ENCODE data around the gene CTSH. TPM values are rescaled to one million over a fixed set of nuclear protein-coding genes. Genes with fewer than 3 reads are reported as not detected.
A peak's percentile ranks its signal among the peaks of the same experiment; 100 is the strongest.

The CTSH gene
- total RNA-seq, 2 experiments from 2014 or later, result 46.7 to 54.8 TPM

GRCh38 chr15:78984041-78984440 is 39.2 kb upstream of the CTSH start:
- Mint-ChIP-seq H3K27me3 (peaks cover 5% of the 10 kb centered on the region), H3K36me3 (ENCODE audit: low read depth) (no peaks in the 10 kb centered on the region), H3K27ac (no peak overlapping the region), H3K9me3 (no peaks in the 10 kb centered on the region), H3K4me1 (peaks cover 9% of the 10 kb centered on the region), H3K4me3 (no peak overlapping the region)
- POLR2A ChIA-PET, result no interaction called here
- DNase-seq, result no peak
- CTCF ChIA-PET, result interaction anchor here (0.6 kb wide), 1 partner anchor 1149 kb away, joined by 4 read pairs; no protein-coding TSS in a partner anchor

GRCh38 chr15:78983146-78983918 is 38.5 kb upstream of the CTSH start:
- H3K27ac Mint-ChIP-seq, result no peak overlapping the region
- no peak for DNase-seq
- H3K27me3 Mint-ChIP-seq, result peaks cover 5% of the 10 kb centered on the region
- H3K36me3 Mint-ChIP-seq (ENCODE audit: low read depth), result no peaks in the 10 kb centered on the region
- H3K9me3 Mint-ChIP-seq, result no peaks in the 10 kb centered on the region
- peaks cover 6% of the 10 kb centered on the region for H3K4me1 Mint-ChIP-seq
- no peak overlapping the region for H3K4me3 Mint-ChIP-seq
- ChIA-PET POLR2A (no interaction called here), CTCF (interaction anchor here (0.6 to 1.0 kb wide), 2 partner anchors 17 to 1150 kb away, joined by 3 to 4 read pairs; no protein-coding TSS in a partner anchor)

GRCh38 chr15:78982736-78983135 is 37.9 kb upstream of the CTSH start:
- no peak overlapping the region for H3K27ac Mint-ChIP-seq
- H3K27me3 Mint-ChIP-seq, result peaks cover 4% of the 10 kb centered on the region
- peaks cover 1% of the 10 kb centered on the region for H3K4me1 Mint-ChIP-seq
- no peak for DNase-seq
- ChIA-PET POLR2A (no interaction called here), CTCF (interaction anchor here (1.0 kb wide), 1 partner anchor 18 kb away, joined by 3 read pairs; no protein-coding TSS in a partner anchor)
- H3K9me3 Mint-ChIP-seq, result no peaks in the 10 kb centered on the region
- no peak overlapping the region for H3K4me3 Mint-ChIP-seq
- no peaks in the 10 kb centered on the region for H3K36me3 Mint-ChIP-seq (ENCODE audit: low read depth)

- no peaks in the 10 kb centered on the region for H3K36me3 Mint-ChIP-seq (ENCODE audit: low read depth)
- no peaks in the 10 kb centered on the region for H3K27me3 Mint-ChIP-seq
- no peak overlapping the region for H3K4me3 Mint-ChIP-seq
- H3K9me3 Mint-ChIP-seq, result no peaks in the 10 kb centered on the region
- no peak overlapping the region for H3K27ac Mint-ChIP-seq
- no peak for DNase-seq
- no peaks in the 10 kb centered on the region for H3K4me1 Mint-ChIP-seq
- ChIA-PET POLR2A (no interaction called here), CTCF (no interaction called here)
These were observed 36.9 kb upstream of the CTSH start for GRCh38 chr15:78981532-78982313.

GRCh38 chr15:78979456-78980320 is 34.8 kb upstream of the CTSH start:
- DNase-seq, result peak; percentile 43
- POLR2A ChIA-PET, result no interaction called here
- H3K27ac Mint-ChIP-seq, result no peak overlapping the region

GRCh38 chr15:78978601-78979179 is 33.8 kb upstream of the CTSH start:
- Mint-ChIP-seq H3K4me3 (no peak overlapping the region), H3K27ac (no peak overlapping the region), H3K4me1 (no peaks in the 10 kb centered on the region), H3K36me3 (ENCODE audit: low read depth) (no peaks in the 10 kb centered on the region), H3K9me3 (no peaks in the 10 kb centered on the region), H3K27me3 (no peaks in the 10 kb centered on the region)
- no peak for DNase-seq
- ChIA-PET CTCF (interaction anchor here (1.0 to 1.4 kb wide), 3 partner anchors 12 to 53 kb away, joined by 3 to 4 read pairs (median 4); no protein-coding TSS in a partner anchor), POLR2A (no interaction called here)

More at GRCh38 chr15:78979456-78980320, 34.8 kb upstream of the CTSH start:
- Mint-ChIP-seq H3K27me3 (no peaks in the 10 kb centered on the region), H3K36me3 (ENCODE audit: low read depth) (no peaks in the 10 kb centered on the region), H3K4me1 (no peaks in the 10 kb centered on the region), H3K9me3 (no peaks in the 10 kb centered on the region), H3K4me3 (no peak overlapping the region)
- CTCF ChIA-PET, result interaction anchor here (0.6 to 1.4 kb wide), 7 partner anchors 9 to 117 kb away, joined by 3 to 6 read pairs (median 4); no protein-coding TSS in a partner anchor

- DNase-seq, result no peak
- H3K27ac Mint-ChIP-seq, result no peak overlapping the region
- no peak overlapping the region for H3K4me3 Mint-ChIP-seq
- H3K4me1 Mint-ChIP-seq, result no peaks in the 10 kb centered on the region
- ChIA-PET POLR2A (no interaction called here), CTCF (no interaction called here)
- no peaks in the 10 kb centered on the region for H3K9me3 Mint-ChIP-seq
- H3K27me3 Mint-ChIP-seq, result no peaks in the 10 kb centered on the region
- H3K36me3 Mint-ChIP-seq (ENCODE audit: low read depth), result no peaks in the 10 kb centered on the region
These were observed 32.9 kb upstream of the CTSH start for GRCh38 chr15:78977591-78978347.

GRCh38 chr15:78977091-78977571 is 32.3 kb upstream of the CTSH start:
- no peak overlapping the region for H3K4me3 Mint-ChIP-seq
- no peaks in the 10 kb centered on the region for H3K36me3 Mint-ChIP-seq (ENCODE audit: low read depth)
- ChIA-PET POLR2A (no interaction called here), CTCF (no interaction called here)
- no peaks in the 10 kb centered on the region for H3K4me1 Mint-ChIP-seq
- H3K27ac Mint-ChIP-seq, result peak overlapping the region; percentile 47
- no peaks in the 10 kb centered on the region for H3K27me3 Mint-ChIP-seq
- no peaks in the 10 kb centered on the region for H3K9me3 Mint-ChIP-seq
- no peak for DNase-seq

- Mint-ChIP-seq H3K27me3 (no peaks in the 10 kb centered on the region), H3K36me3 (ENCODE audit: low read depth) (no peaks in the 10 kb centered on the region), H3K4me3 (no peak overlapping the region), H3K4me1 (no peaks in the 10 kb centered on the region), H3K9me3 (no peaks in the 10 kb centered on the region), H3K27ac (no peak overlapping the region)
- ChIA-PET CTCF (no interaction called here), POLR2A (no interaction called here)
- no peak for DNase-seq
These were observed 31.8 kb upstream of the CTSH start for GRCh38 chr15:78976691-78977090.

GRCh38 chr15:78974272-78974918 is 29.5 kb upstream of the CTSH start:
- H3K27me3 Mint-ChIP-seq, result peaks cover 4% of the 10 kb centered on the region
- no peaks in the 10 kb centered on the region for H3K4me1 Mint-ChIP-seq
- no peaks in the 10 kb centered on the region for H3K9me3 Mint-ChIP-seq
- H3K27ac Mint-ChIP-seq, result no peak overlapping the region
- ChIA-PET CTCF (no interaction called here), POLR2A (no interaction called here)
- no peaks in the 10 kb centered on the region for H3K36me3 Mint-ChIP-seq (ENCODE audit: low read depth)
- H3K4me3 Mint-ChIP-seq, result no peak overlapping the region
- no peak for DNase-seq

- ChIA-PET POLR2A (no interaction called here), CTCF (interaction anchor here (0.7 kb wide), 1 partner anchor 90 kb away, joined by 3 read pairs; no protein-coding TSS in a partner anchor)
- Mint-ChIP-seq H3K36me3 (ENCODE audit: low read depth) (no peaks in the 10 kb centered on the region), H3K27me3 (peaks cover 4% of the 10 kb centered on the region), H3K4me3 (no peak overlapping the region), H3K4me1 (no peaks in the 10 kb centered on the region), H3K9me3 (no peaks in the 10 kb centered on the region), H3K27ac (no peak overlapping the region)
- no peak for DNase-seq
These were observed 25.0 kb upstream of the CTSH start for GRCh38 chr15:78969687-78970349.

Data from activated CD4-positive, alpha-beta T cell treated with anti-CD3 and anti-CD28 coated beads, Interleukin-2, amount 10 ng/mL, durations not matched to agents 7 days and 5 days (primary cell).